Measurements from ENCODE around the gene RIMBP2.
A peak's percentile ranks its signal among the peaks of the same experiment; 100 is the strongest.
"Not testable (repeated sequence)": the region's sequence is repeated elsewhere in the genome, so short reads cannot be mapped to it uniquely, and the experiment has no call there.

RIMBP2 gene

DNA sequence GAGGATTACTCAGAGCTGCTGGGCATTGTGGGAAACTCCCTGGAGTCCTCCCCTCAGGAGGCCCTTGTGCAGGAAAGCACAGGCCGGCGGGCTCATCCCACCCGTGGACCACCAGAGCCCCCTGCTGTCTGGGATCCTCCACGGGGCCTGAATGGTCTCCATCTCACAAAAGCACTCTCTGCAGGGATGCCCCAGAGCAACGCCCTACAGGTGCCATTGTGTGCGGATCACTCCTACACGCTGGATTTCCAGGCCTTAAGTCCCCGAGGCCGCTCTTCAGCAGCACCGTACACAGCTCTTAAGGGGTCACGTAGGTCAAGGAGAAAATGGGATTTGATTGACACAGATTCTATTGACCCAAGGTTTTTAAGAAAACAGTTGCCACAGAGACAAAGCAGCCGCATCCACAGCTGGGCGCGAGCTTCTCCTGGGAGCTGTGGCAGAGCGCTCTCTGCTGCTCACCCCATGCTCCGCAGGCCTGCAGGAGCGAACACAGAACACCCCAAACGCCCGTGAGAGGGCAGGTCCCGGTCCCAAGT is 36.7 kb upstream of the RIMBP2 start:
- no peaks in the 10 kb centered on the region for H3K27me3 ChIP-seq (ENCODE audit: low read depth, low read length)
- H4K20me1 ChIP-seq (ENCODE audit: insufficient read depth, low read length) = no peaks in the 10 kb centered on the region
- H3K27ac ChIP-seq (ENCODE audit: low read length) = no peak overlapping the region
- H3K9me3 ChIP-seq (ENCODE audit: insufficient read depth, low read length) = no peaks in the 10 kb centered on the region
- H3K79me2 ChIP-seq (ENCODE audit: low read length) = no peaks in the 10 kb centered on the region
- H3K4me2 ChIP-seq (ENCODE audit: low read length) = no peak overlapping the region
- H3K4me1 ChIP-seq (ENCODE audit: low read length) = peaks cover 13% of the 10 kb centered on the region
- no peaks in the 10 kb centered on the region for H3K36me3 ChIP-seq (replicated peaks; ENCODE audit: low read depth, low read length)
- H3K4me3 ChIP-seq (ENCODE audit: low read length) = no peak overlapping the region
- no peak overlapping the region for H2AFZ ChIP-seq (ENCODE audit: low read depth, low read length)
- H3K9ac ChIP-seq (ENCODE audit: low read length) = no peak overlapping the region
- TF ChIP-seq, protein P1, sequence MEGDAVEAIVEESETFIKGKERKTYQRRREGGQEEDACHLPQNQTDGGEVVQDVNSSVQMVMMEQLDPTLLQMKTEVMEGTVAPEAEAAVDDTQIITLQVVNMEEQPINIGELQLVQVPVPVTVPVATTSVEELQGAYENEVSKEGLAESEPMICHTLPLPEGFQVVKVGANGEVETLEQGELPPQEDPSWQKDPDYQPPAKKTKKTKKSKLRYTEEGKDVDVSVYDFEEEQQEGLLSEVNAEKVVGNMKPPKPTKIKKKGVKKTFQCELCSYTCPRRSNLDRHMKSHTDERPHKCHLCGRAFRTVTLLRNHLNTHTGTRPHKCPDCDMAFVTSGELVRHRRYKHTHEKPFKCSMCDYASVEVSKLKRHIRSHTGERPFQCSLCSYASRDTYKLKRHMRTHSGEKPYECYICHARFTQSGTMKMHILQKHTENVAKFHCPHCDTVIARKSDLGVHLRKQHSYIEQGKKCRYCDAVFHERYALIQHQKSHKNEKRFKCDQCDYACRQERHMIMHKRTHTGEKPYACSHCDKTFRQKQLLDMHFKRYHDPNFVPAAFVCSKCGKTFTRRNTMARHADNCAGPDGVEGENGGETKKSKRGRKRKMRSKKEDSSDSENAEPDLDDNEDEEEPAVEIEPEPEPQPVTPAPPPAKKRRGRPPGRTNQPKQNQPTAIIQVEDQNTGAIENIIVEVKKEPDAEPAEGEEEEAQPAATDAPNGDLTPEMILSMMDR (IDR thresholded peaks at IDR 0.05; ENCODE audit: low read depth, low read length) = no peak

DNA sequence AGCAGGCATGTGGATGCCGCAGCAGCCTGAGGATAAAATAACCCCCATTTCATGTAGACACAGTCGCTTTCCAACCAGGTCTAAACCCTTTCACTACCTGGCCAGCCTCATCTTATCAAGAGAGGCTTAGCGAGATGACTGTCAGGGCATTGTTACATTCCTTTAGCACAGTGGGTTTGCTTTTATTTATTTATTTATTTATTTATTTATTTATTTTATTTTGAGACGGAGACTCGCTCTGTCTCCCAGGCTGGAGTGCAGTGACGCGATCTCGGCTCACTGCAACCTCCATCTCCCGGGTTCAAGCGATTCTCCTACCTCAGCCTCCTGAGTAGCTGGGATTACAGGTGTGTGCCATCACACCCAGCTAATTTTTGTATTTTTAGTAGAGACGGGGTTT is 35.9 kb upstream of the RIMBP2 start:
- H3K27me3 ChIP-seq (ENCODE audit: low read depth, low read length); H2AFZ ChIP-seq (ENCODE audit: low read depth, low read length); H4K20me1 ChIP-seq (ENCODE audit: insufficient read depth, low read length); H3K4me3 ChIP-seq (ENCODE audit: low read length); H3K79me2 ChIP-seq (ENCODE audit: low read length); H3K9me3 ChIP-seq (ENCODE audit: insufficient read depth, low read length); H3K36me3 ChIP-seq (replicated peaks; ENCODE audit: low read depth, low read length); H3K27ac ChIP-seq (ENCODE audit: low read length); H3K9ac ChIP-seq (ENCODE audit: low read length): not testable (repeated sequence)
- Histone ChIP-seq H3K4me2 (ENCODE audit: low read length) (peak overlapping the region; percentile 4; the same call in 1 of the 2 replicates), H3K4me1 (ENCODE audit: low read length) (peaks cover 13% of the 10 kb centered on the region)

DNA sequence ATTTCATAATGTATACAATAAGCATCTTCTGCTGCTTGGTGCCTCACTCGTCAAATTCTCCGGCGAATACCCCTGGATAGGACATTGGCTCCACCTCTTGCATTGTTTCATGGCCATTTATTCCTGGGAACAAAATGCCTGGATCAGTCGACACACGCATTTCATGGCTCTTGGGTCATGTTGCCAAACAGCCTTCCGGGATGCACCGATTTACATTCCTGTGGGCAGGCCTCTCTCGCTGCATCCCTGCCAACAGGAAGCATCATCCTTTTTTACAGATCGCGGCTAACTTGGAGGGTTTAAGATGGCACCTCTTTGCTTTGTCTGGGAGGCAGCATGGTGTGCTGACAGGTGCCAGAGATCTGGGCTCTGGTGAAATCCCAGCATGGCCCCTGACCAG is 32.7 kb upstream of the RIMBP2 start:
- no peak for TF ChIP-seq EZH2phosphoT487 (IDR thresholded peaks at IDR 0.05; ENCODE audit: low read depth)
- TF ChIP-seq, protein P1 (IDR thresholded peaks at IDR 0.05; ENCODE audit: low read depth, low read length) = no peak
- no peak overlapping the region for H3K4me2 ChIP-seq (ENCODE audit: low read length)
- no peaks in the 10 kb centered on the region for H3K79me2 ChIP-seq (ENCODE audit: low read length)

DNA sequence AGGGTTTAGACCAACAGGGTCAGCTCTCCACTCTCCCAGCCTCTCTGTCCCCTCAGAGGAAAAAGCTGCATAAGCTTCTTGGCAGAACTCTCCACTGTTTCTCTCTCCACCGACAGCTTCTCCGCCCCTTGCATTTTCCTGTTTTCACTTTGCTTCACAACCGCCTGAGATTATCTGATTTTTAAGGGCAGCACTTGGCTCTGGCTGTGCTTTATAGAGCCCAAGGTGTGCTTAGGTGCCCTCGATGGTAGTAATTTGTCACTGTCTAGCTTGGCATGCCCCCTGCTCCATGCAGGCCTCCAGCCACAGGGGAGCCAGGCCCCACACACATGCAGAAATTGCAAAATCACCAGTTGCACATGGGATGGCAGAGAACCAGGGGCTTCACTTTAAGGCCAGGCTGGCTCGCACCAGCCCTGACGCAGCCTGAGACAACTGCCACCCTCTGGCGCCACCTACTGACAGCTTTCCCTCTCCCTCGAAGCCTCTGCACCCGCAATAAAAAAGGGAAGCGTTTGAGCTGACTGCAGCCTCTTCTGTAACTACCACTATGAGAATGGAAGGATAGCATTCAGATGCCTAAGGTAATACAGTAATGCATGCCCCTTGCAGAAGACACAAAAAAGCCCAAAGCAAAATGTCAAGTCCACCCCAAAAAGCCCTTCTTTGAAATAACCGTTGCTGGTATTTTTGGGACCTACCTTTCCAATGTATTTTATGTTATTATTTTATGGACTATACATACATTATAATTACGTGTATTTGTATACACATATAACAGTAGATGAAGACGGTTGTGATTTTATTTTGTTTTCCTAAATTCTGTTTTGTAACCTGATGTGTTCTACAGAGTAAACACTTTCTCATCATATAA is 32.0 kb upstream of the RIMBP2 start:
- Histone ChIP-seq H3K4me2 (ENCODE audit: low read length) (no peak overlapping the region), H3K27me3 (ENCODE audit: low read depth, low read length) (no peaks in the 10 kb centered on the region), H3K4me3 (ENCODE audit: low read length) (no peak overlapping the region), H4K20me1 (ENCODE audit: insufficient read depth, low read length) (no peaks in the 10 kb centered on the region), H2AFZ (ENCODE audit: low read depth, low read length) (no peak overlapping the region), H3K4me1 (ENCODE audit: low read length) (peaks cover 9% of the 10 kb centered on the region), H3K27ac (ENCODE audit: low read length) (no peak overlapping the region), H3K36me3 (replicated peaks; ENCODE audit: low read depth, low read length) (no peaks in the 10 kb centered on the region), H3K9ac (ENCODE audit: low read length) (no peak overlapping the region), H3K79me2 (ENCODE audit: low read length) (no peaks in the 10 kb centered on the region), H3K9me3 (ENCODE audit: insufficient read depth, low read length) (no peaks in the 10 kb centered on the region)
- TF ChIP-seq, protein P1 (IDR thresholded peaks at IDR 0.05; ENCODE audit: low read depth, low read length) = peak; percentile 74
- no peak for TF ChIP-seq EZH2phosphoT487 (IDR thresholded peaks at IDR 0.05; ENCODE audit: low read depth)

More for the DNA sequence above, 32.7 kb upstream of the RIMBP2 start:
- Histone ChIP-seq H3K27ac (ENCODE audit: low read length) (no peak overlapping the region), H3K9ac (ENCODE audit: low read length) (no peak overlapping the region), H4K20me1 (ENCODE audit: insufficient read depth, low read length) (no peaks in the 10 kb centered on the region), H3K4me1 (ENCODE audit: low read length) (peaks cover 9% of the 10 kb centered on the region), H2AFZ (ENCODE audit: low read depth, low read length) (no peak overlapping the region), H3K36me3 (replicated peaks; ENCODE audit: low read depth, low read length) (no peaks in the 10 kb centered on the region), H3K9me3 (ENCODE audit: insufficient read depth, low read length) (no peaks in the 10 kb centered on the region), H3K27me3 (ENCODE audit: low read depth, low read length) (no peaks in the 10 kb centered on the region), H3K4me3 (ENCODE audit: low read length) (no peak overlapping the region)

All from OCI-LY3 (cell line).